AG04450 (cell line): Measurements from ENCODE around the gene TCP1. TPM values are rescaled to one million over a fixed set of nuclear protein-coding genes. Genes with fewer than 3 reads are reported as not detected.
A peak's percentile ranks its signal among the peaks of the same experiment; 100 is the strongest.

Experiments
- CTCF ChIA-PET: fragments of 300-600, 350-600 bp; formaldehyde crosslinking; extraction: SDS; loops from one replicate; lab custom pipeline; 2022; ENCODE audit warnings: antibody characterized with exemption, inconsistent platforms; lab: Charles Lee
- POLR2A ChIA-PET: fragments of 350-600 bp; formaldehyde crosslinking; extraction: SDS; loops from one replicate; lab custom pipeline; 2021; ENCODE audit warnings: antibody characterized with exemption, inconsistent platforms; lab: Yijun Ruan, JAX
- DNase-seq: peaks from one replicate; pipeline ENCODE4 v3.0.0-alpha.2; 2011; ENCODE audit warnings: low read depth, low spot score
- H3K27ac ChIP-seq: one replicate; pipeline ENCODE4 v1.5.1; 2012; ENCODE audit warnings: low read depth, low read length, control low read depth
- H3K27me3 ChIP-seq: one replicate; pipeline ENCODE4 v1.6.0; 2012; ENCODE audit warnings: low read length; ENCODE audit not compliant: control insufficient read depth, insufficient read depth
- H3K4me3 ChIP-seq: 2 replicates; pipeline ENCODE4 v1.5.1; 2011; ENCODE audit warnings: mild to moderate bottlenecking, low read depth, low read length, control low read depth
- H3K9me3 ChIP-seq: 2 replicates; pipeline ENCODE4 v1.5.1; 2012; ENCODE audit warnings: low read length; ENCODE audit not compliant: control insufficient read depth, insufficient read depth
- CTCF ChIP-seq: IDR thresholded peaks from 2 replicates; pipeline ENCODE4 v1.5.1; 2011; ENCODE audit warnings: low read depth, low read length, control low read depth, inconsistent platforms
- polyA plus RNA-seq: library from polyadenylated mRNA; depleted of rRNA; stranded (reverse); fragments of >200 nt; gene quantifications from 2 replicates; pipeline ENCODE4 v1.2.3, GENCODE V29; 2011

Gene TCP1
- polyA plus RNA-seq, 1 experiment, result 182 TPM

DNA sequence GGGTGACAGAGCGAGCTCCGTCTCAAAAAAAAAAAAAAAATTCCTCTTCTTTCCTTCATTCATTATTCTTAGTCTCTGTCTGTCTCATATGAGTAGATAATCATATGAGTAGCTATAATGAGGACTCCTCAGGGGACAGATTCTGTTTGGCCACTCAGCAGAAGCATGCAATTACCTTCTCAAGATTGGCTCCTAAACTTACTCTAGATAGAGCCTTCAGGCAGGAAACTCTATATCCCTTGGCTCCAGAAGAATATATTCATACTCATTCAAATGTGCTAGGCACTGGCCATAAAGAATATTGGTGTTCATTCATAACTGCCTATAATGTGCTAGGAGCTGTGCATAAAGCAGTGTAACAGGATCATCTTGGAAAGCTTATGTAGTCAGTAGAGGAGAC, 29.8 kb downstream of the TCP1 start:
- H3K27ac ChIP-seq, result no peak overlapping the region
- no peaks in the 10 kb centered on the region; the same call in 1 of the 2 replicates for H3K9me3 ChIP-seq
- TF ChIP-seq CTCF, result no peak
- CTCF ChIA-PET, result interaction anchor here (0.7 to 1.3 kb wide), 7 partner anchors 10 to 126 kb away, joined by 3 to 6 read pairs (median 5); no protein-coding TSS in a partner anchor
- POLR2A ChIA-PET, result interaction anchor here (0.5 to 0.7 kb wide), 3 partner anchors 18 to 208 kb away, joined by 4 to 6 read pairs (median 5); no protein-coding TSS in a partner anchor
- H3K27me3 ChIP-seq, result no peaks in the 10 kb centered on the region
- H3K4me3 ChIP-seq, result no peak overlapping the region
- DNase-seq, result no peak

- ChIA-PET CTCF (interaction anchor here (0.6 to 1.1 kb wide), 3 partner anchors 14 to 67 kb away, joined by 3 to 4 read pairs (median 3); no protein-coding TSS in a partner anchor), POLR2A (no interaction called here)
- peak; percentile 16 for DNase-seq
- no peaks in the 10 kb centered on the region for H3K27me3 ChIP-seq
- H3K4me3 ChIP-seq, result no peak overlapping the region
- no peaks in the 10 kb centered on the region; the same call in 1 of the 2 replicates for H3K9me3 ChIP-seq
- H3K27ac ChIP-seq, result peak overlapping the region; percentile 57
- TF ChIP-seq CTCF, result peak; percentile 43
Observed at GRCh38 chr6:159758031-159759001, 31.1 kb downstream of the TCP1 start.

DNA sequence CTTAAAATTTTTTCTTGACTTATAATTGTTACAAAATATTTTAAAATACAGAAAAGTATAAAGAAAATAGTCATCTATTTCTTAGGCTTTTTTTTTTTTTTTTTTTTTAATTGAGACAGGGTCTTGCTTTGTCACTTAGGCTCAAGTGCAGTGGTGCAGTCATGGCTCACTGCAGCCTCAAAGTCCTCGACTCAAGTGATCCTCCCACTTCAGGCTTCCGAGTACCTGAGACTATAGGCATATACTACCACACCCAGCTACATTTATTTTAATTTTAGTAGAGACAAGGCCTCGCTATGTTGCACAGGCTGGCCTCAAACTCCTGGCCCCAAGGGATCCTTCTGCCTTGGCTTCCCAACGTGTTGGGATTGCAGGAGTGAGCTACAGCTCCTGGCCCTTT, 32.9 kb downstream of the TCP1 start:
- peak overlapping the region; percentile 3 for H3K27ac ChIP-seq
- no peaks in the 10 kb centered on the region for H3K27me3 ChIP-seq
- no peak for DNase-seq
- POLR2A ChIA-PET, result interaction anchor here (0.6 to 0.8 kb wide), 3 partner anchors 29 to 555 kb away, joined by 3 to 4 read pairs (median 3); partner anchors contain the start of gene TCP1
- CTCF ChIA-PET, result interaction anchor here (0.7 kb wide), 1 partner anchor 65 kb away, joined by 6 read pairs; no protein-coding TSS in a partner anchor
- TF ChIP-seq CTCF, result no peak
- H3K4me3 ChIP-seq, result no peak overlapping the region
- H3K9me3 ChIP-seq, result no peaks in the 10 kb centered on the region

- CTCF ChIA-PET, result no interaction called here
- no peaks in the 10 kb centered on the region for H3K27me3 ChIP-seq
- H3K27ac ChIP-seq, result no peak overlapping the region
- TF ChIP-seq CTCF, result no peak
- H3K9me3 ChIP-seq, result no peaks in the 10 kb centered on the region
- no peak for DNase-seq
- H3K4me3 ChIP-seq, result no peak overlapping the region
- POLR2A ChIA-PET, result no interaction called here
Observed at GRCh38 chr6:159754959-159755914, 34.2 kb downstream of the TCP1 start.
